ENCODE measurements around the gene PIK3R5.

- TF ChIP-seq CTCF (optimal IDR thresholded peaks at IDR 0.05 in 1 of 3, IDR thresholded peaks at IDR 0.05 in 1 of 3, conservative IDR thresholded peaks at IDR 0.05 in 1 of 3; ENCODE audit: extremely low read depth in 1 of 3, insufficient read depth in 2 of 3, low read length in 3 of 3) (no peak), EZH2 (IDR thresholded peaks at IDR 0.05; ENCODE audit: low read length) (no peak)
Measured at GRCh38 chr17:8873801-8874715, 91.4 kb downstream of the PIK3R5 start.
